ENCODE measurements around the gene IL1RAPL1. TPM values are rescaled to one million over a fixed set of nuclear protein-coding genes. Genes with fewer than 3 reads are reported as not detected.
A peak's percentile ranks its signal among the peaks of the same experiment; 100 is the strongest.

Gene IL1RAPL1
- total RNA-seq, 1 donor from 2014 or later = 0.16 TPM

GRCh38 chrX:29530501-29530900 is 943.3 kb downstream of the IL1RAPL1 start:
- Histone ChIP-seq H3K27me3 (ENCODE audit: insufficient read depth, low read length) (no peaks in the 10 kb centered on the region), H3K4me3 (ENCODE audit: insufficient read depth, low read depth, low read length) (no peak overlapping the region), H3K9ac (ENCODE audit: low read length) (no peak overlapping the region), H3K27ac (ENCODE audit: low read depth, low read length) (no peak overlapping the region), H3K4me2 (ENCODE audit: low read length) (no peak overlapping the region), H3K36me3 (ENCODE audit: insufficient read depth, low read length) (no peaks in the 10 kb centered on the region), H3K9me3 (ENCODE audit: insufficient read depth, low read depth, low read length) (no peaks in the 10 kb centered on the region), H3K4me1 (ENCODE audit: insufficient read depth, low read length) (peaks cover under 1% of the 10 kb centered on the region), H4K20me1 (ENCODE audit: insufficient read depth, low read length) (no peaks in the 10 kb centered on the region), H2AFZ (ENCODE audit: low read depth, low read length) (no peak overlapping the region), H3K79me2 (ENCODE audit: insufficient read depth, low read length) (no peaks in the 10 kb centered on the region)
- FAIRE-seq (no peak), DNase-seq (ENCODE audit: low read depth) (peak; percentile 38)
- no peak overlapping the region for H3K4me3 Mint-ChIP-seq (ENCODE audit: unreplicated experiment)
- no peaks in the 10 kb centered on the region for H3K36me3 Mint-ChIP-seq (ENCODE audit: low read depth, unreplicated experiment)
- no peak for TF ChIP-seq CTCF (IDR thresholded peaks at IDR 0.05; ENCODE audit: insufficient read depth, low read depth, low read length)
- no peak for TF ChIP-seq EZH2 (IDR thresholded peaks at IDR 0.05; ENCODE audit: insufficient read depth, low read length)
- H3K27me3 Mint-ChIP-seq (ENCODE audit: low read depth, unreplicated experiment) = no peaks in the 10 kb centered on the region
- H3K27ac Mint-ChIP-seq (ENCODE audit: unreplicated experiment) = peak overlapping the region; percentile 28
- no peaks in the 10 kb centered on the region for H3K9me3 Mint-ChIP-seq (ENCODE audit: unreplicated experiment)
- peaks cover 6% of the 10 kb centered on the region for H3K4me1 Mint-ChIP-seq (ENCODE audit: low read depth, unreplicated experiment)

- Histone ChIP-seq H3K79me2 (ENCODE audit: insufficient read depth, low read length) (no peaks in the 10 kb centered on the region), H3K9ac (ENCODE audit: low read length) (no peak overlapping the region), H3K27me3 (ENCODE audit: insufficient read depth, low read length) (no peaks in the 10 kb centered on the region), H3K36me3 (ENCODE audit: insufficient read depth, low read length) (no peaks in the 10 kb centered on the region), H3K4me3 (ENCODE audit: insufficient read depth, low read depth, low read length) (no peak overlapping the region), H3K9me3 (ENCODE audit: insufficient read depth, low read depth, low read length) (no peaks in the 10 kb centered on the region), H3K4me1 (ENCODE audit: insufficient read depth, low read length) (peaks cover 3% of the 10 kb centered on the region), H4K20me1 (ENCODE audit: insufficient read depth, low read length) (no peaks in the 10 kb centered on the region), H3K4me2 (ENCODE audit: low read length) (no peak overlapping the region), H2AFZ (ENCODE audit: low read depth, low read length) (no peak overlapping the region), H3K27ac (ENCODE audit: low read depth, low read length) (no peak overlapping the region)
- TF ChIP-seq CTCF (IDR thresholded peaks at IDR 0.05; ENCODE audit: insufficient read depth, low read depth, low read length) = no peak
- no peak for TF ChIP-seq EZH2 (IDR thresholded peaks at IDR 0.05; ENCODE audit: insufficient read depth, low read length)
- Mint-ChIP-seq H3K4me3 (ENCODE audit: unreplicated experiment) (no peak overlapping the region), H3K27ac (ENCODE audit: unreplicated experiment) (no peak overlapping the region), H3K4me1 (ENCODE audit: low read depth, unreplicated experiment) (peaks cover 8% of the 10 kb centered on the region), H3K27me3 (ENCODE audit: low read depth, unreplicated experiment) (no peaks in the 10 kb centered on the region), H3K36me3 (ENCODE audit: low read depth, unreplicated experiment) (no peaks in the 10 kb centered on the region), H3K9me3 (ENCODE audit: unreplicated experiment) (no peaks in the 10 kb centered on the region)
- no peak for FAIRE-seq
- no peak for DNase-seq (ENCODE audit: low read depth)
Observed at GRCh38 chrX:29531336-29531735, 944.1 kb downstream of the IL1RAPL1 start.

- no peak overlapping the region for H3K27ac ChIP-seq (ENCODE audit: low read depth, low read length)
- H3K36me3 Mint-ChIP-seq (ENCODE audit: low read depth, unreplicated experiment) = no peaks in the 10 kb centered on the region
- FAIRE-seq = peak; percentile 93
Observed at GRCh38 chrX:29535212-29536162, 948.2 kb downstream of the IL1RAPL1 start.

More at GRCh38 chrX:29535212-29536162, 948.2 kb downstream of the IL1RAPL1 start:
- H3K9me3 ChIP-seq (ENCODE audit: insufficient read depth, low read depth, low read length) = no peaks in the 10 kb centered on the region
- peak; percentile 21 for DNase-seq (ENCODE audit: low read depth)
- Mint-ChIP-seq H3K4me1 (ENCODE audit: low read depth, unreplicated experiment) (peaks cover 8% of the 10 kb centered on the region), H3K27me3 (ENCODE audit: low read depth, unreplicated experiment) (no peaks in the 10 kb centered on the region), H3K4me3 (ENCODE audit: unreplicated experiment) (no peak overlapping the region), H3K9me3 (ENCODE audit: unreplicated experiment) (no peaks in the 10 kb centered on the region), H3K27ac (ENCODE audit: unreplicated experiment) (no peak overlapping the region)
- no peak for TF ChIP-seq EZH2 (IDR thresholded peaks at IDR 0.05; ENCODE audit: insufficient read depth, low read length)
- no peak for TF ChIP-seq CTCF (IDR thresholded peaks at IDR 0.05; ENCODE audit: insufficient read depth, low read depth, low read length)
- peak overlapping the region; percentile 15 for H3K4me2 ChIP-seq (ENCODE audit: low read length)
- no peak overlapping the region for H3K9ac ChIP-seq (ENCODE audit: low read length)
- no peaks in the 10 kb centered on the region for H3K79me2 ChIP-seq (ENCODE audit: insufficient read depth, low read length)
- H3K4me1 ChIP-seq (ENCODE audit: insufficient read depth, low read length) = peaks cover 3% of the 10 kb centered on the region
- no peaks in the 10 kb centered on the region for H3K27me3 ChIP-seq (ENCODE audit: insufficient read depth, low read length)
- no peaks in the 10 kb centered on the region for H3K36me3 ChIP-seq (ENCODE audit: insufficient read depth, low read length)
- H4K20me1 ChIP-seq (ENCODE audit: insufficient read depth, low read length) = no peaks in the 10 kb centered on the region
- no peak overlapping the region for H3K4me3 ChIP-seq (ENCODE audit: insufficient read depth, low read depth, low read length)
- H2AFZ ChIP-seq (ENCODE audit: low read depth, low read length) = no peak overlapping the region
